Measurements from ENCODE around the gene KRTAP10-12. TPM values are rescaled to one million over a fixed set of nuclear protein-coding genes. Genes with fewer than 3 reads are reported as not detected.

KRTAP10-12 gene
- total RNA-seq, 1 donor from 2014 or later = not detected

DNA sequence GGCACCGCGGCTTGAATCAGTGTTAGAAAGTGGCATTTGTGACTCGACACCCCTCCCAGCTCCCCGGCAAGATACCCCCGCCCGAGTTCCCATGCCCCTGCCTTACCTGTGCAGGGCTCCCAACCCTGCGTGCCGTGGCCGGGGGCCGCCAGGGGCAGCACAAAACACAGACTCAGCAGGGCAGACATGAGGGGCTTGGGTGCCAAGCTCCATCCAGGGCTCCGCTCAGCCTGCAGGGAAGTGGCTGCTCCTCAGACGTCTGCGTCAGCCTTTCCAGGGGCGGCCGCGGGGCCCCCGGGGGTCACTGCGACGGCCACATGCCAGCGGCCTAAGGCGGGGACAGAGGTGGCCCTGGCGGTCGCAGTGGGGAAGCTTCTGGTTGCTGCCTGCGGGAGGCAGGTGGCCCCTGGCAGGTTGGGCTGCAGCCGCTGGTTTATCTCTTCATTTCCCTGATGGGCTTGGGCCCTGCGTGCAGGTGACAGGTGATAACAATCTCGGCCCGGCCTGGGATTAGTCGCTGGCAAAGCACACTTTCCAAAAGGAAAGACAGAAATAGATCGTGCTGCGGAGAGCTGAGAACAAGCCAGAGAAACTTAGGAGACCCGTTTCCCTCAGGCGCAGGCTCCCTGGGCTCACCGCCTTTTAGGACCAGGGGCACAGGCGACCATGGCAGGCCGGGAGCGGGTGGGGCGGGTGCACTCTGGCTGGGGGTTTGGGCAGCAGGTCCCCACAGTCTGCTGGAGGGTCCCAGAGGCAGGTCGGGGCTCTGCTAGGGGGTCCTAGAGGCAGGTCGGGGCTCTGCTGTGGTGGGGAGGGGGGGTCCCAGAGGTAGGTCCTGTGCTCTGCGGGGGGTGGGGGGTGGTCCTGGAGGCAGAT, 14.6 kb downstream of the KRTAP10-12 start, which contains the start of gene TSPEAR:
TSS of gene TSPEAR (minus strand) at position 246 of the 876 bp plus-strand sequence. CDS start at position 188, 58 bp downstream.
- H3K79me2 ChIP-seq (ENCODE audit: low read depth) = no peaks in the 10 kb centered on the region
- peaks cover 37% of the 10 kb centered on the region for H4K20me1 ChIP-seq (ENCODE audit: low read depth)
- H3K36me3 ChIP-seq = no peaks in the 10 kb centered on the region
- peaks cover 16% of the 10 kb centered on the region for H3F3A ChIP-seq (ENCODE audit: low read depth)
- Mint-ChIP-seq H3K36me3 (no peaks in the 10 kb centered on the region), H3K9me3 (no peaks in the 10 kb centered on the region), H3K4me3 (peak within 1 kb of the TSS; percentile 67), H3K27ac (no peak within 1 kb of the TSS), H3K4me1 (peaks cover 34% of the 10 kb centered on the region), H3K27me3 (ENCODE audit: insufficient read depth, low read depth) (peaks cover 72% of the 10 kb centered on the region)
- no peak within 1 kb of the TSS for H2AFZ ChIP-seq (replicated peaks)
- H3K4me1 ChIP-seq = peaks cover 71% of the 10 kb centered on the region
- H3K9me3 ChIP-seq (ENCODE audit: low read depth) = no peaks in the 10 kb centered on the region
- peak; percentile 49 for DNase-seq (ENCODE audit: low spot score)
- no peak within 1 kb of the TSS for H3K9ac ChIP-seq
- peak within 1 kb of the TSS; percentile 69 for H3K4me2 ChIP-seq
- TF ChIP-seq EZH2phosphoT487 (IDR thresholded peaks at IDR 0.05) (peak; percentile 89), EZH2 (IDR thresholded peaks at IDR 0.05) (peak; percentile 92)
- TF ChIP-seq, protein P1, sequence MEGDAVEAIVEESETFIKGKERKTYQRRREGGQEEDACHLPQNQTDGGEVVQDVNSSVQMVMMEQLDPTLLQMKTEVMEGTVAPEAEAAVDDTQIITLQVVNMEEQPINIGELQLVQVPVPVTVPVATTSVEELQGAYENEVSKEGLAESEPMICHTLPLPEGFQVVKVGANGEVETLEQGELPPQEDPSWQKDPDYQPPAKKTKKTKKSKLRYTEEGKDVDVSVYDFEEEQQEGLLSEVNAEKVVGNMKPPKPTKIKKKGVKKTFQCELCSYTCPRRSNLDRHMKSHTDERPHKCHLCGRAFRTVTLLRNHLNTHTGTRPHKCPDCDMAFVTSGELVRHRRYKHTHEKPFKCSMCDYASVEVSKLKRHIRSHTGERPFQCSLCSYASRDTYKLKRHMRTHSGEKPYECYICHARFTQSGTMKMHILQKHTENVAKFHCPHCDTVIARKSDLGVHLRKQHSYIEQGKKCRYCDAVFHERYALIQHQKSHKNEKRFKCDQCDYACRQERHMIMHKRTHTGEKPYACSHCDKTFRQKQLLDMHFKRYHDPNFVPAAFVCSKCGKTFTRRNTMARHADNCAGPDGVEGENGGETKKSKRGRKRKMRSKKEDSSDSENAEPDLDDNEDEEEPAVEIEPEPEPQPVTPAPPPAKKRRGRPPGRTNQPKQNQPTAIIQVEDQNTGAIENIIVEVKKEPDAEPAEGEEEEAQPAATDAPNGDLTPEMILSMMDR (IDR thresholded peaks at IDR 0.05) = peak; percentile 12
- H3K27me3 ChIP-seq = peaks cover 84% of the 10 kb centered on the region
- no peak within 1 kb of the TSS for H3K27ac ChIP-seq
- peak within 1 kb of the TSS; percentile 28 for H3K4me3 ChIP-seq

GRCh38 chr21:44712203-44713028, 15.4 kb downstream of the KRTAP10-12 start:
- peaks cover 65% of the 10 kb centered on the region for H3K27me3 Mint-ChIP-seq (ENCODE audit: insufficient read depth, low read depth)
- TF ChIP-seq, protein P1 (IDR thresholded peaks at IDR 0.05) = no peak
- TF ChIP-seq EZH2 (IDR thresholded peaks at IDR 0.05) = no peak
- Histone ChIP-seq H3F3A (ENCODE audit: low read depth) (peaks cover 16% of the 10 kb centered on the region), H3K4me1 (peaks cover 62% of the 10 kb centered on the region), H3K9me3 (ENCODE audit: low read depth) (no peaks in the 10 kb centered on the region), H3K4me3 (no peak overlapping the region), H3K79me2 (ENCODE audit: low read depth) (no peaks in the 10 kb centered on the region), H4K20me1 (ENCODE audit: low read depth) (peaks cover 37% of the 10 kb centered on the region), H3K27ac (no peak overlapping the region), H3K4me2 (peak overlapping the region; percentile 69), H3K27me3 (peaks cover 76% of the 10 kb centered on the region), H3K36me3 (no peaks in the 10 kb centered on the region), H3K9ac (no peak overlapping the region), H2AFZ (replicated peaks) (no peak overlapping the region)
- H3K27ac Mint-ChIP-seq = no peak overlapping the region
- no peak for DNase-seq (ENCODE audit: low spot score)
- H3K36me3 Mint-ChIP-seq = no peaks in the 10 kb centered on the region
- H3K9me3 Mint-ChIP-seq = no peaks in the 10 kb centered on the region
- H3K4me1 Mint-ChIP-seq = peaks cover 32% of the 10 kb centered on the region
- H3K4me3 Mint-ChIP-seq = no peak overlapping the region

DNA sequence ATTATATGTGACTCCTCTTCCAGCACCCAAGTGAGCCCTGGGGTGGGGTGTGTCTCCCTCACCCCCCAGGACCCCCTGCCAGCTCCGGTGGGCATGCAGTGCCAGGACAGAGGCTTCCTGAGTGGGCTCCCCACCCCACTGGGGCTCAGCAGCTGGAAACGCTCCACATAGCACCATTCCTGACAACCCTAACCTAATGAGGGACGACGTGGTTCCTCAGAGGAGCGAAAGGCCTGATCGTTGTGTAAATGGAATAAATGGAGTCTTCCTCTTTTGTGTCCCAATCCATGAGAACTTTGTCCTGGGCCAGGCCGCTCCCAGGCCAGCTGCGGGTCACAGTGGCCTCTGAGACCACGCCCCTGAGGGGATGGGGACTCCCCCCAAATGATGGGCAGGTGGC, 16.2 kb downstream of the KRTAP10-12 start:
- H3K4me3 Mint-ChIP-seq = no peak overlapping the region
- DNase-seq (ENCODE audit: low spot score) = no peak
- H3K4me3 ChIP-seq = no peak overlapping the region

More for the DNA sequence above, 16.2 kb downstream of the KRTAP10-12 start:
- peaks cover 25% of the 10 kb centered on the region for H3K4me1 Mint-ChIP-seq
- Histone ChIP-seq H3K9me3 (ENCODE audit: low read depth) (no peaks in the 10 kb centered on the region), H3K27me3 (peaks cover 69% of the 10 kb centered on the region), H3K9ac (no peak overlapping the region), H3K4me2 (no peak overlapping the region), H2AFZ (replicated peaks) (no peak overlapping the region), H3K36me3 (no peaks in the 10 kb centered on the region), H4K20me1 (ENCODE audit: low read depth) (peaks cover 34% of the 10 kb centered on the region), H3K27ac (no peak overlapping the region), H3F3A (ENCODE audit: low read depth) (peaks cover 16% of the 10 kb centered on the region), H3K4me1 (peaks cover 55% of the 10 kb centered on the region), H3K79me2 (ENCODE audit: low read depth) (no peaks in the 10 kb centered on the region)
- TF ChIP-seq, protein P1 (IDR thresholded peaks at IDR 0.05) = no peak
- TF ChIP-seq EZH2phosphoT487 (IDR thresholded peaks at IDR 0.05) = no peak
- TF ChIP-seq EZH2 (IDR thresholded peaks at IDR 0.05) = no peak
- peaks cover 59% of the 10 kb centered on the region for H3K27me3 Mint-ChIP-seq (ENCODE audit: insufficient read depth, low read depth)
- no peaks in the 10 kb centered on the region for H3K9me3 Mint-ChIP-seq
- H3K27ac Mint-ChIP-seq = no peak overlapping the region
- H3K36me3 Mint-ChIP-seq = no peaks in the 10 kb centered on the region

Data from neural progenitor cell (in vitro differentiated cells).